Endometrial microvascular endothelial cells (primary cell): ENCODE data around the gene TANC1. TPM values are rescaled to one million over a fixed set of nuclear protein-coding genes. Genes with fewer than 3 reads are reported as not detected.
"Not testable (repeated sequence)": the region's sequence is repeated elsewhere in the genome, so short reads cannot be mapped to it uniquely, and the experiment has no call there.

Experiments
- in situ Hi-C: cut with HindIII; loops from 2 replicates; pipeline ENCODE4 v1.10.0; 2017; ENCODE audit warnings: low sequenced_read_pairs, low pct_unique_long_range_greater_than_20kb; ENCODE audit errors: inconsistent ontology term
- total RNA-seq: library from RNA; depleted of rRNA; stranded (reverse); fragments of >200 nt; gene quantifications from one replicate; pipeline ENCODE4 v1.2.3, GENCODE V29; 2015; ENCODE audit errors: inconsistent ontology term

Gene TANC1
- total RNA-seq, 1 donor from 2014 or later, result 49.7 TPM

DNA sequence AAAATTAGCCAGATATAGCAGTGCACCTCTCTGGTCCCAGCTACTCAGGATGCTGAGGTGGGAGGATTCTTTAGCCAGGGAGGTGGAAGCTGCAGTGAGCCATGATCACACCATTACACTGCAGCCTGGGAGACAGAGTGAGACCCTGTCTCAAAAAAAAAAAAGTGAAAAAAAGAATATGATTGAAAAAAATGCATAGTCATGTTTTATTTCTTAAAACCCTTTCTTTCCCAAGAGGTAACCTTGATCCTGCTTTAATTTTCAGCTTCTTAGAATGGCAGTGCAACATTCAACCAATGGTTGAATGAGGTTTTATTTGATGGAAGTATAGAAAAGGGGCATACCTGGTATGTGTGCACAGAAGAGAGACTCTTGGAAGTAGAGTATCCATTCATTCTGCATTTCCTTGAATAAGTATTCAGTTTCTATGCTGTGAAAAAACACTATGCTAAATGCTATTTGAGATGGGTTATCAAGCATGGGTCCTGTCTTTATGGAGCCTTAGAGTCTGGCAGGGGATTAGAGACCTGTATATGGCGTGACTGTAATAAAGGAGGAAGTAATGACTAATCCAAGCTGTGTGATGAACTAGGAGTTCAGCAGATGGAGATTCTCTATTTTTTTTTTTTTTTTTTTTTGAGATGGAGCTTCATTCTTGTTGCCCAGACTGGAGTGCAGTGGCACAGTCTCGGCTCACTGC, 171.8 kb downstream of the TANC1 start:
- in situ Hi-C loops, result no loop called here

DNA sequence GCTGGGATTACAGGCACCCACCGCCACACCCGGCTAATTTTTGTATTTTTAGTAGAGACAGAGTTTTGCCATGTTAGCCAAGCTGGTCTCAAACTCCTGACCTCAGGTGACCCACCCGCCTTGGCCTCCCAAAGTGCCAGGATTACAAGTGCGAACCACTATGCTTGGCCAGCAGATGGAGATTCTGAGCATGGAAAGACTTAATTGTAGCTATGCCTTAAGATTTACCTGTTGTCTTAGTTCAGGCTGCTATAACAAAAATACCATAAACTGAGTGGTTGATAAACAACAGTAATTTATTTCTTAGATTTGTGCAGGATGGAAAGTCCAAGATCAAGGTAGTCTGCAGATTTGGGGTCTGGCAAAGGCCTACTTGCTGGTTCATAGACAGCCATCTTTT, 172.4 kb downstream of the TANC1 start:
- in situ Hi-C loops, result not testable (repeated sequence)

DNA sequence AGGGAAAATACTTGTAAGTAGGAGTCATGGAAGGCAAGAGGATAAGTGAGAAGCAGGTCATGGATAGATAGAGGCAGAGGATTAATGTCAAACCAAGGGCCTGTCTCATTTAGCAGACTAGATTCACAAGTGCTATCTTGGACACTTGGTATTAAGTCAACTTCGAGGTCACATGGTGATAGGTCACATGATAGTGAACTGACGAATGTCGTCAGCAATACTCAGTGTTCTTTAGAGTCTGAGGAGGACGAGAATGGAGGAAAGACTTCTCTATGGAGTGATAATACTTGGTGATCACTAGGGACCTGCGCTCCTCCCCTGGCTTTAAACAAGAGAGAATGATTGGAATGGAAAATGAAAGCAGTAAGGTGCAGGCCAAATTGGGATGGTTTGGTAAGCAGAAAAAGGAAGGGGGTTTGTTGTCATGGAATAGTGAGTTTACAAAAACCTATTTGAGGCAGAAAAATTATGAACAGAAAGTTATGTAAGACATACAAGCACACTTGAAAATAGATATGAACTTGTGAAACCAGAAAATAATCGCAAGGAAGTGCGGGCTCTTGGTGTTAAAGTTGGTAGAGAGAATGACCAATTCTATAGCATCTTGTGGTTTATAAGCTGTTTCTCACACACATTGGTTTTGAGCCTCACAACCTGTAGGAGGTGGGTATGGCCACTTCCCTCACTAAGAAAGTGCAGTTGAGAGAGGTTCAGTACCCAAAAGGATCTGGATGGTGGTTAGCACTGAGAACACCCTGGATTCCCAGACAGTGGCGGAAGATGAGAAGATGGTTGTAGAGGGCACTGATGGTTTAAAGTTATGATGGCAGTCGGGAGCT, 176.6 kb downstream of the TANC1 start:
- in situ Hi-C loops, result no loop called here

DNA sequence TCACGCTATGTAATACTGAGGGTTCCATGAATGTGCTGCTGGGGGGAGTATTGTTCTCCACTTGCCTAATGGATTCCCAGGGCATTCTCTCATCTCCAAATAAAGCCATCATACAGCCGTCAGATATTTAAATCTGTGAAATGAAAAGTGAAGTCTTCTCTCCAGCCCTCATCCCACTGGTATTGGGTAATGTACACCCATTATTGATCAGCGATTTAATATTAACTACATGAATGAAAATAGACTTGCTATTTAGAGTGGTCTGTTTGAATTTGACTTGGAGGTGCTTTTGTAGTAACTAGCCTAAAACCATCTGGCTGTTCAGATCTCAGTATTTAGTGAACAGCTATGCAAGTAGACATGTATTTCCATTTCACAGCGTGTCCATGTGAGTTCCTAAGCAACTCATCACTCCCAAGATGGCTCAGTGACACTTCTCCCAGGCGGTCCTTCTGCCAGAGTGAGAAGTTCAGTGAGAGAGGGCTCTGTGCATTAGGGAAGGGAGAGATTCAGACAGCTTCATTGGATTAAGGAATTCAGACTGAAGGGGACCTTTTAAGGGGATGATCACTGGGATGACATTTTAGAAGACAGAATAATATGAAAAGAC, 177.4 kb downstream of the TANC1 start:
- in situ Hi-C loops, result no loop called here

DNA sequence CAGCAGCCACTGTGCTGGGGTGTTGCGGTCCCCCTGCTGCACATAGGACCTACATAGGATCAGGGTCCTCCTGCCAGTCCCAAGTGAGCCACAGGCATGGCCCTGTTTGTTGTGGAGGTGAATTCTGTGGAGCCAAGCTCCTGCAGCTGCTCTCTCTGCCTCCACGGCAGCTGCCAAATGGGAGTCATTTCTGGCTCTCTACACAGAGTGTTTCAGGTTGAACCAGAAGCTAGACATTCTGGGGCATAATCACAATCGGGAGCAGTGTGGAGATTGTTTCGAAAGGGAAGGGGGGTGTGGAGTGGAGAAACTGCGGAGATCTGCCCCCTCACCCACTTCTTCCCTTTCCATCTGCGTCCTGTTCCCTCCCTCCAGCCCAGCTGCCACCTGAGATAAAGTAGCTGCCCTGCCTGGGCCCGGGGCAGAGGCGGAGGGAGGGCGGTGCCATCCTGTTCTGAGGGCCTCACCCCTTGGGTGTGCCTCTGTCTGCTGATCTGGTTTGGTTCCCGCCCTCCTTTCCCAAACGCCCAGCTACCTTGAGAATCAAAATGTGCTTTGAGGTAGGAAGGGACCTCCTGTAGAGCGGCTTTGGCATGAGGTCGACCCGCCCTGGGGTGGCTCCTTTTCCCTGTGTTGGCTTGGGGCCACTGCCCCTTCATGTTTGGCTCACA, 178.7 kb downstream of the TANC1 start:
- in situ Hi-C loops, result no loop called here

DNA sequence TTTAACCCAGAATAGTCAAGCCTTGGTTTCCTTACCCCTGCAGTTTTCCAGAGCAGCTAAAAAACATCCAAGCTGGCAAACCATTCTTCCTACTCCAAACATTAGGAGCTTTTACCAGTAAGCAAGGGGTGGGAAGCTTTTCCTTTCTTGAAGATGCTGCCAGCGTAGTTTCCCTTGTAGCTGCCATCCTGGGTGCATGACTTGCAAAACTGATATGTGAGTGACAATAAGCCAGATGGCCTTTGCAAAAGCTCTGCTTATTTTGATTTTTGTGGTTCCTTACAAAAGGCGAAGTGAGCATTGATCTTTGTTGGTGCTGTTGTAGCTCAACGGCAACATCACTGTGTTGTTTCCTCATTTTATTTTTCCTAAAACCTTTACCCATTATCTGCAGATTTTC, 179.2 kb downstream of the TANC1 start:
- in situ Hi-C loops, result no loop called here

DNA sequence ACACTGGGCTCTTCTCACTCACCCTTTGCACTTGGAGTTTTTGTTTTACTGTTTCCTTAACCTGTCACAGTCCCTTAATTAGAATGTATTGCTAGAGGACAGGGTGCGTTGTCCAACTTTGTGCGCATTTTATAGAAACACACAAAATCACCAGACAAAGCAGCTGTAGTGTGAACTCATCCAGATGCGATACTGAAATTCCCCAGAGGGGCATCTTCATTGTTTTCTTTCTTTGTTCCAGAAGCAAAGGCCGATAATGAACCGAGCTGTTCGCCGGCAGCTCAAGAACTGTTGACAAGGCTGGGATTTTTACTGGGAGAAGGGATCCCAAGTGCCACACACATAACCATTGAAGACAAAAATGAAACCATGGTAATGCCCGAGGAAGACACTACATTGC, 180.5 kb downstream of the TANC1 start:
- in situ Hi-C loops, result no loop called here

DNA sequence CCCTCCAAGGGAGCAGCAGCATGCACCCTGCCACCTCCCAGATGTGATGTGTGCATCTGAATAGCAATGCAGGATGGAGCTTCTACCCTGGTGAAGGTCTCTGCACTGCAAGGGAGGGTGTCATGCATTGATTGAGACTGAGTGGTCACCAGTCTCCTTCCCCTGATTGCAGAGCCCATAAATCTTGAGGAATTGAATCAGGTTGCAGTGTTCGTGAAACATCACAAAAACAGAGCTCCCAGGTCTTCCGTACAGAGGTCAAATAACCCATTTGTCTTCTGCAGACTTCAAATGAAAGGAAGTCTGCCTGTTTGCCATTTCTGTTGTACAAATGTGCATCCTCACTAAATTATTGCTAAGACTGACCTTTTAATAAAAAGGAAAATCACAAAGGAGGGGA, 181.3 kb downstream of the TANC1 start:
- in situ Hi-C loops, result no loop called here

DNA sequence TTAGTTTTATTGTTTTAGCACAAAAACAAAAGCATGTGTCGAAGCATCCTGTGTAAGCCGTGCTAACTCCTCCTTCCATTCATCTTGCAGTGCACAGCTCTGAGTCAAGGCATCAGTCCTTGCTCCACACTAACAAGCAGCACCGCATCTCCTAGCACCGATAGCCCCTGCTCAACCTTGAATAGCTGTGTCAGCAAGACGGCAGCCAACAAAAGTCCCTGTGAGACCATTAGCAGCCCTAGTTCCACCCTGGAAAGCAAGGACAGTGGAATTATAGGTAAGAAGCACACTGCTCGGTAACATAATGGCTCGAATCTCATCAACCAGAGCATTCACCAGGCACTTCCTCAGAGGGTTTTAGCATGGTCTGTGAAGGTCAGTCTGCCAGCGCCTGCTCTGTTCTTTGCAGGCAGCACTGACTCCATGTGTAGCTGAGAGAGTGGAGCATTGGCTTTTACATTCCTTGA, 181.9 kb downstream of the TANC1 start:
- in situ Hi-C loops, result no loop called here

DNA sequence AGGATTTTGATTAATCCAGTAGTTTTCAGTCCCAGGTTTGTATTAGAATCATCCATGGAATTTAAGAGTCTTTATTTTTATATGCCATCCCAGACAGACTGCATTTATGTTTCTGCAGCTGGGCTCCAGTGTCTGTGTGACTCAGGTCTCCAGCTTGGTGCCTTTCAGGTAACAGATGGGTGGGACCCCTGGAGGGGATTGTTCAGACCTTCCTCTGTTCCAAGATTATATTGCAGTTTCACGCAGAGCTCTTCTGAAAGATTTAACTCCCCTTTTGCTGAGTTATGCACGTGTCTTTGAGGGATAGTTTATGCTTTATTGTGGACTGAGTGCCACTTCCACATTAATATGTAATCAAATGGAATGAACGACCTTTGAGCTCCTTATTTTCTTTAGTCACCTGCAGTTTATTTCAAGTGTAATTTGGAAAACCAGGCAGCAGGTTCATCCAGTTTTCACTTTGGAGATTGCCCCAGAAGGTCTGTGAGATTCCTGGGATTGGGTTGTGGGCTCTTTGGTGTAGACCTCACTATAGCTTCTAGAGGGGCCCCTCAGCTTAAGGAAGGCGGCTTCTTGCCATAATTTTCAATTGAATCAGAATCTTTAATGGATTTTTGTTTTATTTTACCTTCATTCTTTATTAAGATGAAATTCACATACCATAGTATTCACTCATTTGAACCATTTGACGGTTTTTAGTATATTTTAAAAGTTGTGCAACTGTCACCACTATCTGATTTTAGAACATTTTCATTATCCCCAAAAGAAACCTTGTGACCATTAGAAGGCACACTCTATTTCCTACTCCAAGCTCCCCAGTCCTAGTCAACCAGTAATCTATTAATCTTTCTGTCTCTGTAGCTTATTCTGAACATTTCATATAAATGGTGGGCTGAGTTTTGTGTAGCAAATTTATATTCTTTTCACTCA, 183.0 kb downstream of the TANC1 start:
- in situ Hi-C loops, result no loop called here

DNA sequence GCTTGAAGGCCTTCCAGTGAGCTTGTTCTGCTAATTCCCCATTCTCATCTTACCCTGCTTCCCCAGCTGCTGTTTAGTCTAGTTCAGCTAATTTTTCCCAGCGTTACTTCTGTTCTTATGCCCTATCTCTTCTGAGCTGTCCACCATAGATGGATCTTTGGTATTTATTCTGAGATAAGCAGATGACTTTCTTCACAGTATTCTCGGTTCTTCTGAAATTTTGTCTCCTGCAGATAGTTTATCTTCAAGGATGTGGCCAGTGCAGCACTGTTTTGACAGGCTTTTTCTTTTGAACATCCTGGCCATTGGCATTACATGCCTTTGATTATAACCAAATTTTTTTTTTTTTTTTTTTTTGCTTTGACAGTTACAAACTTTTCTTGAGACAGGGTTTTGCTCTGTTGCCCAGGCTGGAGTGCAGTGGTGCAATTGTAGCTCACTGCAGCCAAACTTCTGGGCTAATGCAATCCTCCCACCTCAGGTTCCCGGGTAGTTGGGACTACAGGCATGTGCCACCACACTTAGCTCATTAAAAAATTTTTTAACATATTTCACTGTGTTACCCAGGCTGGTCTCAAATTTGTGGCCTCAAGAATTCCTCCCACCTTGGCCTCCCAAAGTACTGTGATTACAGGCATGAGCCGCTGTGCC, 183.8 kb downstream of the TANC1 start:
- in situ Hi-C loops, result no loop called here

DNA sequence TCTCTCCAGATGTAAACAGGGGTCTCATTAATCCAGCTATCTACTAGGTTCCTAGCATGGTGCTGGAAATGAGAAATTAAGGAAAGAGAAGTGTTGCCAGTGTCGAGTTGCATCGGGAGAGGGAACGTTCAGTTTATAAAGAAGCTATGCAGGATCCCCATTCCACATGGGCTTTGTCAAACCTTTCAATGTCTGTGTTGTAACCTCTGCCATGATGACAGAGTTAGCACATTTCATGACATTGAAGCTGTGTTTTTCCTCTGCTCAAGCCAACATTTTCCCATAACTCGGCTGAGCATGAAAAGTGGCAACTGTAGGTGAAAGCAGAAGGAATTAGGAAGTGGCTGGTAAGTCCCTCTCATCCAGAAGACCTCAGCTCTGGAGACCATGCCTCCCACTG, 184.6 kb downstream of the TANC1 start:
- in situ Hi-C loops, result no loop called here

DNA sequence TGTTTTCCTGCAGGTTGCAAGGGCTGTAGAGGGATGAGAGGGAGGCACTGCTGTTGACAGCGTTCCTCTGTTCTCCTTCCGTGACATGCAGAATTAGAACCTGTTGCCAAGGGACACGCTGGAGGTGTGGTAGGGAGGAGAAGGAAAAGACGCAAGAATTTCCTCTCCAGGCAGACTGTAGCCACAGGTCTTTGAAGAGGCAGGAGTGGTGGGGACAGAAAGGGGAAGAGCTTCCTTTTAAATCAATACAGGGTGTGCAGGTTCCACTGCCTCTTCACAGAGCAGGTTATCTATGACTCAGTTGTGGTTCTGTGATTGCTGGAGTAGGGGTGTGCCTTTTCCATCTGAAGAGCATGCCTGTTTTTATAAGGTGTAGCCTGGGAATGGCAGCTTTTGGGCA, 185.0 kb downstream of the TANC1 start:
- in situ Hi-C loops, result no loop called here

DNA sequence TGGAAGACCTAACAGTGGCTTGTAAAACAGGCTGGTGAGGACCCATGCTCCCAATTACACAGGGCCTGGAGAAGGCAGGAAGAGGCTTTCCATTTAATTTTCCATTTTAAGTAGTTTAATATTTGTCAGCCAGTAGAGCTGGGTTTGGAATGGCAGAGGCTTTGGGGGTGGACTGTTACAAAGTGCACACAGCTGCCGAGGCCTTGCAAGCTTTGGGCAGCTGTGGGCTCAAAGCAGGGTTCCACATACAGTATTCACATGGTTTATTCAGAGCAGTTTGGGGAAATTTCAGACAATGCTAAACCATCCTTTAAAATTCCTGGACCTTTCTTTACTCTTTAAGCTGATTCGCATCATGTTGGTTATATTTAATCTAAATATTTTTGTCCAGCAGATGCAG, 185.5 kb downstream of the TANC1 start:
- in situ Hi-C loops, result no loop called here

DNA sequence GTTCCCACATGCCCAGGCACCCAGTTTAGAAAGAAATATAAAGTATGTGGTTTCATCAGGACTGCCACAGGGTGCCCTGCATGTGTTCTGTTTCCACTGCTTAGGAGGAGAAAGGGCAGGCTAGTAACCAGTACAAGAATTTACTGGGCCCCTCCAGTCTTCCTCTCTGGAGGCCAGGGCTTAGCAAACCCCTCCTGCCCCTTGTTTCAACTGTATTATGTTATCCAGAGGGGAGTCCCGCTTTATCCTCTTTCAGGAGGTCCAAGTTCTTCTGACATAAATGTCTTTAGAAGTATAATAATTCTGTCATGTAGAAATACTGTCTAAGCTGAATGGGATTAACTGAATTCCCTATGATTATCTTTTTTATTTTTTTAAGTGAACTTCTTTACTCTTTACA, 185.9 kb downstream of the TANC1 start:
- in situ Hi-C loops, result no loop called here

DNA sequence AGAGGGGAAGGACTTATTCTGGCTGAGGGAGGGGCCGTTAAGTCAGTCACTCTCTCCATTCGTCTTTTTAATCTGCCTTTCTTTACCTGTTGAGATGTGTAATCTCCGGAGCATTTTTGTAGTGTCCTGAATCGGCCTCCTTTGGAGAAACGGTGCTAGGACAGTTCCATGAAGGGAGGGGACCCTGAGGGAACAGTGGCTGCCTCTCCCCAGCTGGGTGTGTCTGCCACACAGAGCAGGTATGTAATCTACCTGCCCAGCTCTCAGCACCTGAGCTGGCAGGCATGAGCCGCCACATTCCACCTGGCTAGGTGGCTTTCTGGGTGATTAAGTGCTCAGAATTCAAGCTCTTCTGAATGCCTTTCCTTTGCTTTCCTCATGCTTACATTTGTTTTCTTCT, 186.9 kb downstream of the TANC1 start:
- in situ Hi-C loops, result no loop called here

DNA sequence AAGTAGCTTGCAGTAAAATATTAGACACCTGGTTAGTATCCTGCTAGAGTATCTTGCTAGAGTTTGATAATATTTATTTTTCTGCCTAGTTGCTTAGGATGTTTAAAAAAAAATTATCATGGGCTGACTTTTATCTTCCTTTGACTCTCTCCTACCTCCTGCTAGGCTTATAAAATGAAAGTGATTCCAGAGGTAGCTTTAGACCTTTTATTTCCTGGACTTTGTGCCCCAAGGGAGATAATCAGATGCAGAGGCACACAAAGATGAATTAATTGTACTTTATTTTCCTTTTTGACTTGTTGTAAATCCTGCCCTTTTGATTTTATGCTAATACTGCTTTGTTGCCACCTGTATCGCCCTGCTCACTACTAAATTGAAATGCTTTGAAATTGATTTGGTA, 187.4 kb downstream of the TANC1 start:
- in situ Hi-C loops, result no loop called here

DNA sequence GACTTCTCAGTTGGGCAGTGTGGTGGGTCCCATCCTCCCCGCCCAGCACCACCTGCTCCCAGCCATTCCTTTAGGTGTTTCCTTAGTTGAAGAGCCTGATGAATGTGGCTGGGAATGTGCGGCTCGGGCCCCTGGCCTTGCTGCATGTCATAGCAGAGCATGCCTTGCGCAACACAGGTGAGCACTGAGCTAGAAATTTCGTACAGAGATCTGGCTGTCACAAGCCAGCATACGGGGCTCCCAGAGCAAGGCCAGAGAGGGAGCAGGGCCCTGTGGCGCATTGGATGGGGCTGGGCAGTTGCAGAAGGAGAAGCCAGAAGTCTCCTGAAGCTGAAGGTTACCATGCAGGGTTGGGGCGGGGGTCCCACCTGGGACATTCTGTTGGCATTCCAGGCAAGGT, 188.4 kb downstream of the TANC1 start:
- in situ Hi-C loops, result no loop called here
